Body of pancreas (tissue), 4 donors: ENCODE data around the gene PLA2G15. TPM values are rescaled to one million over a fixed set of nuclear protein-coding genes. Genes with fewer than 3 reads are reported as not detected.

Experiments
- ATAC-seq: fragments of 150-250 bp; one replicate; pipeline ENCODE4 v1.9.1; 2016
- DNase-seq, 4 donors: peaks; one replicate each; pipeline ENCODE4 v3.0.0-alpha.2; 2019
- H3K27ac ChIP-seq, 4 donors: fragments of 200-600 bp; sonication (generic); 1 replicate in 3 of 4; 2 replicates in 1 of 4; pipeline versions ENCODE4 v1.5.1 to v1.6.1; 2016 to 2019; ENCODE audit warnings: mild to moderate bottlenecking in 1 of 4, mixed read lengths in 1 of 4, moderate library complexity in 1 of 4
- H3K27me3 ChIP-seq, 2 donors: fragments of 200-600 bp; sonication (generic); one replicate each; pipeline ENCODE4 v1.6.0; 2016; ENCODE audit warnings: mild to moderate bottlenecking in 1 of 2
- H3K36me3 ChIP-seq, 2 donors: fragments of 200-600 bp; sonication (generic); replicated peaks in 1 of 2; 2 replicates each; pipeline ENCODE4 v1.5.1; 2016; ENCODE audit warnings: low read depth in 2 of 2; ENCODE audit not compliant: insufficient read depth in 1 of 2
- H3K4me1 ChIP-seq: fragments of 200-600 bp; sonication (generic); one replicate; pipeline ENCODE4 v1.6.0; 2016
- H3K4me3 ChIP-seq, 2 donors: fragments of 200-600 bp; sonication (generic); 1 replicate in 1 of 2; 2 replicates in 1 of 2; pipeline ENCODE4 v1.5.1; 2016 to 2019
- H3K9me3 ChIP-seq, 3 donors: fragments of 200-600 bp; sonication (generic); 1 replicate in 2 of 3; 2 replicates in 1 of 3; pipeline ENCODE4 v1.5.1; 2016
- POLR2A ChIP-seq, 3 donors: fragments of 450-650 bp; IDR thresholded peaks; one replicate each; pipeline ENCODE4 v1.6.1; 2016; ENCODE audit warnings: antibody characterized with exemption in 3 of 3, mild to moderate bottlenecking in 2 of 3
- WGBS, 2 donors: methylation state at CpG; one replicate each; pipeline ENCODE4 v1.1.5; 2017; 5-methylcytosine and 5-hydroxymethylcytosine counted together
- intact Hi-C: fragments of 100-400 bp; cut with DNase I; formaldehyde crosslinking; loops from one replicate; pipeline ENCODE4 v1.15.1; 2023
- total RNA-seq, 2 donors: library from RNA; depleted of rRNA; stranded (reverse); fragments of >200 nt; gene quantifications; one replicate each; pipeline ENCODE4 v1.1.0, GENCODE V29; 2016
- TF ChIP-seq, protein P1 (sequence below), 7 experiments: fragments of 450-650 bp in 4 of 7; fragments of 200-600 bp in 3 of 7; sonication (generic) in 3 of 7; IDR thresholded peaks; one replicate each; pipeline ENCODE4 v1.5.1; 2016 to 2019; ENCODE audit warnings: antibody characterized with exemption in 7 of 7

The PLA2G15 gene
- total RNA-seq, 2 donors from 2014 or later = 8.2 to 9.6 TPM

DNA sequence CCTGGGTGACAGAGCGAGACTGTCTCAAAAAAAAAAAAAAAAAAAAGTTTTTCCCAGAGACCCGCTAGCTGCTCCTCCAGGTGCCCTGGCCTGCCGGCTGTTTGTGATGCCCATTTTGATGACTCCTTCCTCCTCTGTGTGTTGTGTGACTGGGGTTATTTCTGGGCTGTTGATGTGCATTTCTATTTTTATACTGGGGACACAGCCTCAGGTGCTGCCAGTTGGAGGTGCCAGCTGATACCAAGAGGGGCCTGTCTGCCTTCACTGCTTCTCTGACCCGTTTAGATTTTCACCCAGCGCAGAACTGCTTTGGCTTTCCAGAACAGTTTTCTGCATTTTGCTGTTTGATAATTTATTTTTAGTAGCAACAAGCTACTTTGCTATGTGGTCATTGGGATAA, 6.7 kb downstream of the PLA2G15 start:
- H3K27me3 ChIP-seq = no peaks in the 10 kb centered on the region
- no peak overlapping the region for H3K27ac ChIP-seq
- TF ChIP-seq POLR2A (IDR thresholded peaks at IDR 0.05) = no peak
- TF ChIP-seq, protein P1, sequence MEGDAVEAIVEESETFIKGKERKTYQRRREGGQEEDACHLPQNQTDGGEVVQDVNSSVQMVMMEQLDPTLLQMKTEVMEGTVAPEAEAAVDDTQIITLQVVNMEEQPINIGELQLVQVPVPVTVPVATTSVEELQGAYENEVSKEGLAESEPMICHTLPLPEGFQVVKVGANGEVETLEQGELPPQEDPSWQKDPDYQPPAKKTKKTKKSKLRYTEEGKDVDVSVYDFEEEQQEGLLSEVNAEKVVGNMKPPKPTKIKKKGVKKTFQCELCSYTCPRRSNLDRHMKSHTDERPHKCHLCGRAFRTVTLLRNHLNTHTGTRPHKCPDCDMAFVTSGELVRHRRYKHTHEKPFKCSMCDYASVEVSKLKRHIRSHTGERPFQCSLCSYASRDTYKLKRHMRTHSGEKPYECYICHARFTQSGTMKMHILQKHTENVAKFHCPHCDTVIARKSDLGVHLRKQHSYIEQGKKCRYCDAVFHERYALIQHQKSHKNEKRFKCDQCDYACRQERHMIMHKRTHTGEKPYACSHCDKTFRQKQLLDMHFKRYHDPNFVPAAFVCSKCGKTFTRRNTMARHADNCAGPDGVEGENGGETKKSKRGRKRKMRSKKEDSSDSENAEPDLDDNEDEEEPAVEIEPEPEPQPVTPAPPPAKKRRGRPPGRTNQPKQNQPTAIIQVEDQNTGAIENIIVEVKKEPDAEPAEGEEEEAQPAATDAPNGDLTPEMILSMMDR (IDR thresholded peaks at IDR 0.05) = no peak
- H3K4me3 ChIP-seq = no peak overlapping the region
- H3K36me3 ChIP-seq = peaks cover 0 to 5% of the 10 kb centered on the region in 2 donors
- ATAC-seq (no peak), DNase-seq (no peak)
- H3K9me3 ChIP-seq = no peaks in the 10 kb centered on the region
- WGBS, 2 donors = 81 to 82% methylated on average over 5 of the region's 5 CpGs
- H3K4me1 ChIP-seq = no peaks in the 10 kb centered on the region
- intact Hi-C loops = no loop called here

DNA sequence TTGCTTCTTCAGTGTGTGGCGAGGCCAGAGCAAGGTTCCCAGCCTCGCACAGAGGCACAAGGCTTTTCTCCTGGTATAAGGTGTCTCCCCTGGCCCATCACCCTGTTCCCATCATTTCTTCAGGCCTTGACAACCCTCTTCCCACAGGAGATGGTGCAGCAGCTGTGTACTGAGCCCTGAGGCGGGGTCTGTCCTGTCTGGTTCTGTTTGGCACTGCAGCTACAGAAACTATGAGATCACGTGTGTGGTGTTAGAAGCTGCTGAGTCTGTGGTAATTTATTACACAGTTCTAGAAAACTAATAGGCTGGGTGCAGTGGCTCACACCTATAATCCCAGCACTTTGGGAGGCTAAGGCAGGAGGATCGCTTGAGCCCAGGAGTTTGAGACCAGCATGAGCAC, 7.2 kb downstream of the PLA2G15 start:
- whole genome bisulfite sequencing, 2 donors = 90 to 93% methylated on average over 5 of the region's 5 CpGs
- intact Hi-C loops = no loop called here
- peaks cover 0 to 5% of the 10 kb centered on the region in 2 donors for H3K36me3 ChIP-seq
- H3K27ac ChIP-seq = no peak overlapping the region
- ATAC-seq (no peak), DNase-seq (no peak)
- no peaks in the 10 kb centered on the region for H3K4me1 ChIP-seq
- TF ChIP-seq, protein P1 (IDR thresholded peaks at IDR 0.05) = no peak
- TF ChIP-seq POLR2A (IDR thresholded peaks at IDR 0.05) = no peak
- H3K4me3 ChIP-seq = no peak overlapping the region
- no peaks in the 10 kb centered on the region for H3K27me3 ChIP-seq
- H3K9me3 ChIP-seq = no peaks in the 10 kb centered on the region

DNA sequence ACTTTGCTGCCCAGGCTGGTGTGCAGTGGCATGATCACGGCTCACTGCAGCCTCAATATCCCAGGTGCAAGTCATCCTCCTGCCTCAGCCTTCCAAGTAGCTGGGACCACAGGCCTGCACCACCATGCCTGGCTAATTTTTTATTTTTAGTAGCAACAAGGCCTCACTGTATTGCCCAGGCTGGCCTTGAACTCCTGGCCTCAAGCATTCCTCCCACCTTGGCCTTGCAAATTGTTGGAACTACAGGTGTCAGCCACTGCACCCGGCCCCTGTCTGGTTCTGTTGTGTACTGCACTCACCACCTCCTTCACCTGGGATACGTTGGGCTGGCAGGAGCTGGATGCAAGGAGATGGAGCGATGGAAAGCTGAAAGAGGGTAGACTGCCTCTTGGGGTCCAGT, 8.5 kb downstream of the PLA2G15 start:
- TF ChIP-seq, protein P1 (IDR thresholded peaks at IDR 0.05) = no peak
- TF ChIP-seq POLR2A (IDR thresholded peaks at IDR 0.05) = no peak
- intact Hi-C loops = no loop called here
- no peak for ATAC-seq
- 81 to 92% methylated on average over 4 of the region's 4 CpGs for WGBS, 2 donors
- Histone ChIP-seq H3K4me1 (no peaks in the 10 kb centered on the region), H3K4me3 (no peak overlapping the region), H3K27ac (no peak overlapping the region), H3K36me3 (peaks cover 0 to 5% of the 10 kb centered on the region in 2 donors), H3K27me3 (no peaks in the 10 kb centered on the region), H3K9me3 (no peaks in the 10 kb centered on the region)
- no peak for DNase-seq

DNA sequence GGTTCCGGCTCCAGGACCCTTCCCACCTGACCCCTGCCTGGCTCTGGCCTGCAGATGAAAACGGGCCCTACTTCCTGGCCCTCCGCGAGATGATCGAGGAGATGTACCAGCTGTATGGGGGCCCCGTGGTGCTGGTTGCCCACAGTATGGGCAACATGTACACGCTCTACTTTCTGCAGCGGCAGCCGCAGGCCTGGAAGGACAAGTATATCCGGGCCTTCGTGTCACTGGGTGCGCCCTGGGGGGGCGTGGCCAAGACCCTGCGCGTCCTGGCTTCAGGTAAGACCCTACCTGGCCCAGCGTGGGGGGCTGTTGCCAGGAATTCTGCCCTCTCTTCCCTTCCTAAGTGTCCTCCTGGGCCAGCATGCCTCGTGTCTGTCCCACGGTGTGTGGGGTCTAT, 10.5 kb downstream of the PLA2G15 start:
- Histone ChIP-seq H3K4me3 (no peak overlapping the region), H3K4me1 (no peaks in the 10 kb centered on the region), H3K36me3 (peaks cover 0 to 3% of the 10 kb centered on the region in 2 donors), H3K27ac (no peak overlapping the region), H3K9me3 (no peaks in the 10 kb centered on the region), H3K27me3 (no peaks in the 10 kb centered on the region)
- whole genome bisulfite sequencing, 2 donors = 87 to 94% methylated on average over 9 to 17 of the region's 18 CpGs
- intact Hi-C loops = no loop called here
- DNase-seq (no peak), ATAC-seq (no peak)
- TF ChIP-seq, protein P1 (IDR thresholded peaks at IDR 0.05) = no peak
- no peak for TF ChIP-seq POLR2A (IDR thresholded peaks at IDR 0.05)

DNA sequence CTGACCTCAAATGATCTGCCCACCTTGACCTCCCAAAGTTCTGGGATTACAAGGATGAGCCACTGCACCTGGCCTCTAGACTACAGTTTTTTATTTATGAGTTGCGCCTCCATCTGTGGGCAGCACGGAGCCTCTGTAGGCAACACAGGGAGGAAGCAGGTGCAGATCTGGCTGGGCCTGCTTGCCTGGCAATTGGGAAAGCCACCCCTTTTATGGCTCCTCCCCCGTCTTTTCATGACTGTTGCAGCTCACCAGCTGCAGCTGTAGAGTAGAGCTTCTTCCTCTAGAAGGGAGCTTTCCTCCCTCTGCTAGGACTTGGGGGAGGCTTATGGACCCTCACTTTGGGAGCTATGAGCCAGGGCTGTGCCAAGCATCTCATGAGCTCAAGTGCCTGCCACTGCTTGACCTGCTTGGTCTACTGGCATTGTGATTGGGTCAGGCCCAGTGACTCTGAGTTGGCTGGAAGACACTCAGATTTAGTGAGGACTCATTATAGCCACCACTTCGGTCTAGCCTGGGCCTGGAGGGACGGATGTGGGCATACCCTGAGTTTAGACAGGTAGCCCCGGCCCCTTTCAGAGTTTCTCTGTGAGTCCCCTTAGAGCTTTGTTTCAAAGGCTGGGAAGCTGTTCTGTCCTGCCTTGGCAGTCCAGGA, 12.2 kb downstream of the PLA2G15 start:
- DNase-seq (no peak), ATAC-seq (no peak)
- Histone ChIP-seq H3K27me3 (no peaks in the 10 kb centered on the region), H3K4me1 (no peaks in the 10 kb centered on the region), H3K27ac (no peak overlapping the region), H3K9me3 (no peaks in the 10 kb centered on the region), H3K36me3 (peaks cover 0 to 3% of the 10 kb centered on the region in 2 donors), H3K4me3 (no peak overlapping the region)
- intact Hi-C loops = no loop called here
- no peak for TF ChIP-seq POLR2A (IDR thresholded peaks at IDR 0.05)
- TF ChIP-seq, protein P1 (IDR thresholded peaks at IDR 0.05) = no peak
- WGBS, 2 donors = 76 to 83% methylated on average over 3 to 6 of the region's 6 CpGs
